ENCODE results near the gene ATP13A5.

Gene ATP13A5

DNA sequence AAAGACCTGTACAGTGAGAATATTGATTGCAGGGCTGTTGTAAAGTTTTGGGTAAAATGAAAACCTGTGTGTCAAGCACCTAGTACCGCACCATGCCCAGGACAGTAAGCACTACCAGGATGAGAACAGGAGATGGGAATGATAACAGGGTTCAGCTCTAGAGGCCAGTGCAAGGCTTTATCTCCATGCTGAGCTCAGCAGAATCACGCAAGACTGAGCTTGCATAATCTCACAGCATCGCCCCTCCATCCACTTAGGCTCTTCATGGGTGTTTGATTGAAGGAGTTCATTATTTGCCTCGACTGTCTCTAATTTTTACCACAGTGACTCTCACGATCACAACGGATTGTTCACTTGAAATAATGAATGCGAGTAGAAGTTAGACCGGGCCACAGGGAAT, 2.9 kb downstream of the ATP13A5 start (continued):
- TF ChIP-seq, protein P1, sequence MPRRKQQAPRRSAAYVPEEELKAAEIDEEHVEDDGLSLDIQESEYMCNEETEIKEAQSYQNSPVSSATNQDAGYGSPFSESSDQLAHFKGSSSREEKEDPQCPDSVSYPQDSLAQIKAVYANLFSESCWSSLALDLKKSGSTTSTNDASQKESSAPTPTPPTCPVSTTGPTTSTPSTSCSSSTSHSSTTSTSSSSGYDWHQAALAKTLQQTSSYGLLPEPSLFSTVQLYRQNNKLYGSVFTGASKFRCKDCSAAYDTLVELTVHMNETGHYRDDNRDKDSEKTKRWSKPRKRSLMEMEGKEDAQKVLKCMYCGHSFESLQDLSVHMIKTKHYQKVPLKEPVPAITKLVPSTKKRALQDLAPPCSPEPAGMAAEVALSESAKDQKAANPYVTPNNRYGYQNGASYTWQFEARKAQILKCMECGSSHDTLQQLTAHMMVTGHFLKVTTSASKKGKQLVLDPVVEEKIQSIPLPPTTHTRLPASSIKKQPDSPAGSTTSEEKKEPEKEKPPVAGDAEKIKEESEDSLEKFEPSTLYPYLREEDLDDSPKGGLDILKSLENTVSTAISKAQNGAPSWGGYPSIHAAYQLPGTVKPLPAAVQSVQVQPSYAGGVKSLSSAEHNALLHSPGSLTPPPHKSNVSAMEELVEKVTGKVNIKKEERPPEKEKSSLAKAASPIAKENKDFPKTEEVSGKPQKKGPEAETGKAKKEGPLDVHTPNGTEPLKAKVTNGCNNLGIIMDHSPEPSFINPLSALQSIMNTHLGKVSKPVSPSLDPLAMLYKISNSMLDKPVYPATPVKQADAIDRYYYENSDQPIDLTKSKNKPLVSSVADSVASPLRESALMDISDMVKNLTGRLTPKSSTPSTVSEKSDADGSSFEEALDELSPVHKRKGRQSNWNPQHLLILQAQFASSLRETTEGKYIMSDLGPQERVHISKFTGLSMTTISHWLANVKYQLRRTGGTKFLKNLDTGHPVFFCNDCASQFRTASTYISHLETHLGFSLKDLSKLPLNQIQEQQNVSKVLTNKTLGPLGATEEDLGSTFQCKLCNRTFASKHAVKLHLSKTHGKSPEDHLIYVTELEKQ (tag by site-specific recombination; IDR thresholded peaks at IDR 0.05; ENCODE audit: borderline replicate concordance), result no peak
- no peak for TF ChIP-seq ZNF174 (tag by site-specific recombination; IDR thresholded peaks at IDR 0.05)
- TF ChIP-seq, protein P2, sequence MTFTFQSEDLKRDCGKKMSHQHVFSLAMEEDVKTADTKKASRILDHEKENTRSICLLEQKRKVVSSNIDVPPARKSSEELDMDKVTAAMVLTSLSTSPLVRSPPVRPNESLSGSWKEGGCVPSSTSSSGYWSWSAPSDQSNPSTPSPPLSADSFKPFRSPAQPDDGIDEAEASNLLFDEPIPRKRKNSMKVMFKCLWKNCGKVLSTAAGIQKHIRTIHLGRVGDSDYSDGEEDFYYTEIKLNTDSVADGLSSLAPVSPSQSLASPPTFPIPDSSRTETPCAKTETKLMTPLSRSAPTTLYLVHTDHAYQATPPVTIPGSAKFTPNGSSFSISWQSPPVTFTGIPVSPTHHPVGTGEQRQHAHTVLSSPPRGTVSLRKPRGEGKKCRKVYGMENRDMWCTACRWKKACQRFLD (tag by site-specific recombination; IDR thresholded peaks at IDR 0.05), result no peak
- no peak for TF ChIP-seq ZFP69B (tag by site-specific recombination; IDR thresholded peaks at IDR 0.05)

DNA sequence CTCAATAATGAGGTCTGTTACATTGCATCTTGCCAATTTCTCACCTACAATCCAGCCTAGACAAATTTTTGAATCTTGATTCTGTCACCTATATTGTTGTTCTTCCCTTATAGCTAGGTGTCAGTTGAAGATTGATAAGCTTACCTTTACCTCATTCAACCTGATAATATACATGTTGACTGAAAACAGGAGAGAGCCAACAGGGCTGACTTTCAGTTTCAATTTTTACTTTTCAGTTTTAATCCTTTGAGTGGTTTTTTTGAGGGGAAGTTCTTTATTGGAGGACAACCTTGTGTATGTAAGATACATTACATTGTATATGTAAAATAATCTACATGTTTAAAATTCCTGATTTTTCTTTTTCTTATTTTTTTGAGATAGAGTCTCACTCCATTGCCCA, 5.8 kb downstream of the ATP13A5 start:
- Histone ChIP-seq H3K4me1 (ENCODE audit: control insufficient read depth, insufficient read depth, low read length) (no peaks in the 10 kb centered on the region), H3K36me3 (ENCODE audit: control insufficient read depth in 2 of 2, insufficient read depth in 1 of 2, low read length in 2 of 2) (no peaks in the 10 kb centered on the region), H3K4me3 (ENCODE audit: low read depth, low read length) (no peak overlapping the region), H3K9me3 (ENCODE audit: control insufficient read depth, insufficient read depth, low read depth, low read length) (no peaks in the 10 kb centered on the region), H3K27ac (ENCODE audit: extremely low read depth, low read depth, low read length) (no peak overlapping the region)
- POLR2A ChIA-PET, result no interaction called here
- CTCF ChIA-PET, result no interaction called here
- no peak for TF ChIP-seq ZXDB (tag by site-specific recombination; IDR thresholded peaks at IDR 0.05)
- no peak for TF ChIP-seq ZNF510 (tag by site-specific recombination; IDR thresholded peaks at IDR 0.05; ENCODE audit: insufficient replicate concordance)
- TF ChIP-seq ZNF768 (tag by site-specific recombination; IDR thresholded peaks at IDR 0.05), result no peak
- TF ChIP-seq ZNF830 (tag by site-specific recombination; IDR thresholded peaks at IDR 0.05; ENCODE audit: low read depth), result no peak
- TF ChIP-seq ZNF248 (tag by site-specific recombination; IDR thresholded peaks at IDR 0.05), result no peak
- no peak for TF ChIP-seq KLF9 (tag by site-specific recombination; IDR thresholded peaks at IDR 0.05; ENCODE audit: low read depth)
- TF ChIP-seq GFI1B (tag by site-specific recombination; IDR thresholded peaks at IDR 0.05), result no peak
- no peak for TF ChIP-seq ZNF658 (tag by site-specific recombination; IDR thresholded peaks at IDR 0.05)
- TF ChIP-seq, protein P3, sequence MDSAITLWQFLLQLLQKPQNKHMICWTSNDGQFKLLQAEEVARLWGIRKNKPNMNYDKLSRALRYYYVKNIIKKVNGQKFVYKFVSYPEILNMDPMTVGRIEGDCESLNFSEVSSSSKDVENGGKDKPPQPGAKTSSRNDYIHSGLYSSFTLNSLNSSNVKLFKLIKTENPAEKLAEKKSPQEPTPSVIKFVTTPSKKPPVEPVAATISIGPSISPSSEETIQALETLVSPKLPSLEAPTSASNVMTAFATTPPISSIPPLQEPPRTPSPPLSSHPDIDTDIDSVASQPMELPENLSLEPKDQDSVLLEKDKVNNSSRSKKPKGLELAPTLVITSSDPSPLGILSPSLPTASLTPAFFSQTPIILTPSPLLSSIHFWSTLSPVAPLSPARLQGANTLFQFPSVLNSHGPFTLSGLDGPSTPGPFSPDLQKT (IDR thresholded peaks at IDR 0.05; ENCODE audit: borderline replicate concordance, low read depth, low read length), result no peak
- TF ChIP-seq HOXA7 (CRISPR knock-in tag; IDR thresholded peaks at IDR 0.05; ENCODE audit: borderline replicate concordance), result no peak
- no peak for TF ChIP-seq ZNF311 (tag by site-specific recombination; IDR thresholded peaks at IDR 0.05; ENCODE audit: borderline replicate concordance)
- TF ChIP-seq ZNF670 (tag by site-specific recombination; IDR thresholded peaks at IDR 0.05; ENCODE audit: low read depth), result no peak
- TF ChIP-seq ZNF114 (tag by site-specific recombination; IDR thresholded peaks at IDR 0.05), result no peak
- TF ChIP-seq ZNF184 (tag by site-specific recombination; IDR thresholded peaks at IDR 0.05), result no peak
- no peak for TF ChIP-seq HOXC10 (CRISPR knock-in tag; IDR thresholded peaks at IDR 0.05)

DNA sequence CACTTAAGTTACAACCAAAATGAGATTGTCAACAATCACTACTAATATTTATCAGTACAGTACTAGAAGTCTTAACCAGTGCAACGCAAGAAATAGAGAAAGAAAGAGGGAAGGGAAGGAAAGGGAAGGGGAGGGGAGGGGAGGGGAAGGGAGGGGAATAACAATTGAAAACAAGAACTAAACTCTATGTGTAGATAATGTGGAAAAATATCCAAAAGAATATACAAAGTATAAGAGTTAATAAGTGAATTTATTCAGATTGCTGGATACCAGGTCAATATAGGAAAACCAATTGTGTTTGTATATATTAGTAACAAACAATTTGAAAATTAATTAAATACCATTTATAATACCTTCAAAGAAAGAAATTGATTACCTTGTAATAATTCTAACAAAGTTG, 10.7 kb downstream of the ATP13A5 start:
- Histone ChIP-seq H3K36me3 (ENCODE audit: control insufficient read depth in 2 of 2, insufficient read depth in 1 of 2, low read length in 2 of 2) (no peaks in the 10 kb centered on the region), H3K9me3 (ENCODE audit: control insufficient read depth, insufficient read depth, low read depth, low read length) (no peaks in the 10 kb centered on the region), H3K4me1 (ENCODE audit: control insufficient read depth, insufficient read depth, low read length) (no peaks in the 10 kb centered on the region), H3K27ac (ENCODE audit: extremely low read depth, low read depth, low read length) (no peak overlapping the region), H3K4me3 (ENCODE audit: low read depth, low read length) (no peak overlapping the region)
- ChIA-PET POLR2A (no interaction called here), CTCF (no interaction called here)
- TF ChIP-seq HOXC10 (CRISPR knock-in tag; IDR thresholded peaks at IDR 0.05) (no peak), ZNF311 (tag by site-specific recombination; IDR thresholded peaks at IDR 0.05; ENCODE audit: borderline replicate concordance) (no peak), REPIN1 (tag by site-specific recombination; IDR thresholded peaks at IDR 0.05; ENCODE audit: low read depth) (no peak), ZNF274 (IDR thresholded peaks at IDR 0.05; ENCODE audit: low read length) (no peak), ZNF274 (tag by site-specific recombination; IDR thresholded peaks at IDR 0.05; ENCODE audit: borderline replicate concordance) (no peak), ZNF561 (tag by site-specific recombination; IDR thresholded peaks at IDR 0.05; ENCODE audit: borderline replicate concordance) (no peak)
- TF ChIP-seq, protein P4, sequence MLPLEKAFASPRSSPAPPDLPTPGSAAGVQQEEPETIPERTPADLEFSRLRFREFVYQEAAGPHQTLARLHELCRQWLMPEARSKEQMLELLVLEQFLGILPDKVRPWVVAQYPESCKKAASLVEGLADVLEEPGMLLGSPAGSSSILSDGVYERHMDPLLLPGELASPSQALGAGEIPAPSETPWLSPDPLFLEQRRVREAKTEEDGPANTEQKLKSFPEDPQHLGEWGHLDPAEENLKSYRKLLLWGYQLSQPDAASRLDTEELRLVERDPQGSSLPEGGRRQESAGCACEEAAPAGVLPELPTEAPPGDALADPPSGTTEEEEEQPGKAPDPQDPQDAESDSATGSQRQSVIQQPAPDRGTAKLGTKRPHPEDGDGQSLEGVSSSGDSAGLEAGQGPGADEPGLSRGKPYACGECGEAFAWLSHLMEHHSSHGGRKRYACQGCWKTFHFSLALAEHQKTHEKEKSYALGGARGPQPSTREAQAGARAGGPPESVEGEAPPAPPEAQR (tag by site-specific recombination; IDR thresholded peaks at IDR 0.05), result no peak

All from HEK293 (cell line).